ENCODE results near the gene RNF123.

RNF123 gene

GRCh38 chr3:49667701-49668413 is 21.5 kb upstream of the RNF123 start:
- Mint-ChIP-seq H3K36me3 (no peaks in the 10 kb centered on the region), H3K4me1 (peaks cover 7% of the 10 kb centered on the region), H3K4me3 (no peak overlapping the region), H3K27ac (no peak overlapping the region), H3K27me3 (peaks cover 50% of the 10 kb centered on the region), H3K9me3 (no peaks in the 10 kb centered on the region)
- ATAC-seq: no peak

- Mint-ChIP-seq H3K27me3 (peaks cover 50% of the 10 kb centered on the region), H3K27ac (no peak overlapping the region), H3K36me3 (no peaks in the 10 kb centered on the region), H3K9me3 (no peaks in the 10 kb centered on the region), H3K4me3 (no peak overlapping the region), H3K4me1 (peaks cover 11% of the 10 kb centered on the region)
- ATAC-seq: no peak
Observed at GRCh38 chr3:49668414-49668797, 21.0 kb upstream of the RNF123 start.

- Mint-ChIP-seq H3K9me3 (no peaks in the 10 kb centered on the region), H3K27ac (no peak overlapping the region), H3K4me1 (peaks cover 12% of the 10 kb centered on the region), H3K4me3 (no peak overlapping the region), H3K27me3 (peaks cover 48% of the 10 kb centered on the region), H3K36me3 (no peaks in the 10 kb centered on the region)
- no peak for ATAC-seq
Observed at GRCh38 chr3:49668861-49669260, 20.5 kb upstream of the RNF123 start.

DNA sequence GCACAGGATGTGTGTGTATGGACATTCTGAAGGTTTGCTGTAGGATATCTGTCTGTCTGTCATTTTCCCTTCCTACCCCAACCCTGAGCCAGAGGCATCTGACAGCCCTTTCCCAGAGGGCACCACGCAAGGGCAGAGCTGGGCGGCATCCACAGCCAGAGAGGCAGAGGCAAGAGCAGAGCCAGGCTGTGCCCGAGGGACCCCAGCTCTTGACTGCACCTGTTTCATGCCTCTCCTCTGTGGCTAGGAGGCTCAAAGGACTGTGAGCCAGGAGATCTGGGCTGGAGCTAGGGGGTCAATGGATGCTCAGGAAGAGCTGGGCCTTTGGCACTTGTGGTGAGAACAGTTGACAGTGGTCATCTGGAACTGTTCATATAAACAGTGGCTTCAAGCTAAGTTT is 20.0 kb upstream of the RNF123 start:
- Mint-ChIP-seq H3K27ac (no peak overlapping the region), H3K36me3 (no peaks in the 10 kb centered on the region), H3K4me1 (peaks cover 12% of the 10 kb centered on the region), H3K4me3 (no peak overlapping the region), H3K9me3 (no peaks in the 10 kb centered on the region), H3K27me3 (peaks cover 43% of the 10 kb centered on the region)
- ATAC-seq: no peak

DNA sequence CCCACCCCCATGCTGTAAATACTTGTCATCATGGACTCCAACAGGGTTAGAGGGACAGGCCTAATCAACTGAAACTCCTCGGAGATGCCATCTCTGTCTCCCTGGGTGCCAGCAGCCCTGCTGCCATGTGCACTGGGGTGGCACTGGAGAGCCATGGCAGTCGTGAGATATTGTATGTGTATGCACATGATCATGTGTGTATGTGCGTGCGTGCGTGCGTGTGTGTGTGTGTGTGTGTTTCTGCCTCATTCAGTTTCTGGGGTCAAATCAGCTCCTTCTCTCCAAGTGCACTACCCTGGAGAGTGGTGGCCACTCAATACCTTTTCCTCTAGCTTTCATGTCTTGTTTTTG is 18.4 kb upstream of the RNF123 start:
- H3K27ac Mint-ChIP-seq: no peak overlapping the region
- H3K4me1 Mint-ChIP-seq: peaks cover 26% of the 10 kb centered on the region
- peaks cover 7% of the 10 kb centered on the region for H3K36me3 Mint-ChIP-seq
- H3K4me3 Mint-ChIP-seq: no peak overlapping the region
- H3K27me3 Mint-ChIP-seq: peaks cover 27% of the 10 kb centered on the region
- ATAC-seq: no peak
- H3K9me3 Mint-ChIP-seq: no peaks in the 10 kb centered on the region

DNA sequence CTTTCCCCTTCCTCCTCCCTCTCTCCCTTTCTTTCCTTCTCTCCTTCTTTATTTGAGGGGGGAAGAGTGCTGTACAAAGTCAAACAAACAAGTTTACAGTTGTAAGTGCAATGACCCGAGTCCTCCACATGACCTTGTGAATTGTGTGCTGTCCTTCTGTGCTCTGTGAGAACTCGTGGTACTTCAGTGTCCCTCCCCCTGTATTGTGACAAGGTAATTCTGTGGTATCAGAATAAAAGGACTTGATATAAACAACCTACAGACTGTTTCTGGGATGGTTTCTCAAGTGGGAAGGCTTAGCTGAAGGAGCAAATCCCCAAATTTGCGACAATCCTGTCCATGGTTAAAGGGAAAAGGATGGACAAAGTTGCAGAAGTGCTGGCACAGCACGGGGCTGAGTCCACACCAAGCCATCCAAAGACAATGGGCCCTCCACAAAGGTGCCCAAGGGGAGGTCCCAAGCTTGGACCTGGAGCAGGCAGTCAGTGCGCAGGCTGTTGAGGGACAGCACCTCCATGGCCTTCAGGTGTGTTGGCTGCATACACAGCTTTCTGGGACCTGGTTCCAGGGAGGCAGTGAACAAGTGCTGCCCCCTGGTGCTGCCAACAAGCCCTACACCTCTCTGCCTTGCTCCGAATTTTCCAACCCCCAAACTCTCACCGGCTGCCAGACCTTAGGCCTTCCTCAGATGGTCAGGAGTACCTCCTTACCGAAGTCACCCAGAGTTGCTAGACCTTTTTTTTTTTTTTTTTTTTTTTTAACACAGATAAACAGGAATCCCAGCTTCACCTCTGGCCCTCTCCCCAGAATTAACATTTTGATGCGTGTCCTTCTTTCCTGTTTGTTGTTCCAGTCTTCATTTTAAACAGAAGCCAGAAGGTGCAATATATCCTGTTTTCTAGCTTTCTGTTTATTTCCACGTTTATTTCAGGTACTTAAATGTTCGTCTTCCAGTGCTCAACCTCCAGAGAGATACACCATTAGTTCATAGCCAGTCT is 17.8 kb upstream of the RNF123 start:
- H3K9me3 Mint-ChIP-seq: no peaks in the 10 kb centered on the region
- H3K27me3 Mint-ChIP-seq: peaks cover 20% of the 10 kb centered on the region
- no peak overlapping the region for H3K27ac Mint-ChIP-seq
- H3K4me1 Mint-ChIP-seq: peaks cover 30% of the 10 kb centered on the region
- H3K36me3 Mint-ChIP-seq: peaks cover 14% of the 10 kb centered on the region
- no peak for ATAC-seq
- H3K4me3 Mint-ChIP-seq: no peak overlapping the region

GRCh38 chr3:49673121-49673714 is 16.1 kb upstream of the RNF123 start:
- peaks cover 6% of the 10 kb centered on the region for H3K27me3 Mint-ChIP-seq
- H3K4me3 Mint-ChIP-seq: peak overlapping the region; percentile 89
- H3K4me1 Mint-ChIP-seq: peaks cover 35% of the 10 kb centered on the region
- H3K27ac Mint-ChIP-seq: peak overlapping the region; percentile 97
- H3K36me3 Mint-ChIP-seq: peaks cover 27% of the 10 kb centered on the region
- ATAC-seq: no peak
- no peaks in the 10 kb centered on the region for H3K9me3 Mint-ChIP-seq

DNA sequence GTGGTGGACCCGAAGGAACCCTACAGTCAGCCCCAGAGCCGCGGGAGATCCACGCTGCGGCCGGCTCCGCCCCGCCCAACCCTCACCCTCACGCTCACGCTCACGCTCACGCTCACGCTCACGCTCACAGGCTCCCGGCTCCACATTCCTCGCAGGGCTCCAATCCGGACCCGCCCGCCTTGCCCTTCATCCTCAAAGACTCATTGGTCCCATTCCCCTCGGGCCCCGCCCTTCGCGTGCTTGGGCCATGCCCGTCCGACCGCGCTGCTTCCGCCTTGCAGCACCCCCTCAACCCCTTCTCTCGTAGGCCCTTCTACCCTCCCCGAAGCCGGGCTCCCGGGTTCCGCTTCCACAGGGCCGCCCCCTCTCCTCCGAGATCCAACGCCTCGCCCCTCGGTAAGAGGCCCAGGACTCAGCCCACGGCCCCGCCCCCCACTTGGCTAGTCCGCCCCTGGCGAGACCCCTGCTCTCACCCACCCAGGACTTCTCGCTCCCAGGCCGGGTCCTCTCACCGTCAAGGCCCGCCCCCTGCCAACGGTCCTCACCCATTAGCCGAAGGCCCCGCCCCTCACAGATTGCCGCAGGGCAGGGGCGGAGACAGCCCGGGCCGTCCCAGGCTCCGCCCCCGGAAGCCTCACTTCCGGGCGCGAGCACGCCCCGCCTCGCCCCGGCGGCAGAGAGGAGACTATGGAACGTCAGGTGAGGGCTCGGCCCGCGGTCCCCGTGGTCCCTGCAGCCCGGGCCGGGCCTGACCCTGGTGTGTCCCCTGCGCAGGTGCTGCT is 15.5 kb upstream of the RNF123 start, which contains the start of gene APEH:
Gene APEH (plus strand): TSS at position 637 of the 782 bp plus-strand sequence. CDS start 51 bp downstream, at position 688.
- Mint-ChIP-seq H3K27me3 (no peaks in the 10 kb centered on the region), H3K27ac (peak within 1 kb of the TSS; percentile 97), H3K9me3 (no peaks in the 10 kb centered on the region), H3K36me3 (peaks cover 33% of the 10 kb centered on the region), H3K4me3 (peak within 1 kb of the TSS; percentile 89), H3K4me1 (peaks cover 35% of the 10 kb centered on the region)
- ATAC-seq: peak; percentile 95

GRCh38 chr3:49674497-49674983 is 14.8 kb upstream of the RNF123 start:
- H3K4me1 Mint-ChIP-seq: peaks cover 35% of the 10 kb centered on the region
- H3K9me3 Mint-ChIP-seq: no peaks in the 10 kb centered on the region
- peak overlapping the region; percentile 89 for H3K4me3 Mint-ChIP-seq
- H3K27ac Mint-ChIP-seq: peak overlapping the region; percentile 97
- ATAC-seq: peak; percentile 42
- no peaks in the 10 kb centered on the region for H3K27me3 Mint-ChIP-seq
- peaks cover 34% of the 10 kb centered on the region for H3K36me3 Mint-ChIP-seq

GRCh38 chr3:49675912-49676311 is 13.4 kb upstream of the RNF123 start:
- H3K36me3 Mint-ChIP-seq: peaks cover 48% of the 10 kb centered on the region
- no peak overlapping the region for H3K27ac Mint-ChIP-seq
- H3K4me3 Mint-ChIP-seq: no peak overlapping the region
- no peaks in the 10 kb centered on the region for H3K9me3 Mint-ChIP-seq
- no peak for ATAC-seq
- H3K4me1 Mint-ChIP-seq: peaks cover 44% of the 10 kb centered on the region
- no peaks in the 10 kb centered on the region for H3K27me3 Mint-ChIP-seq

DNA sequence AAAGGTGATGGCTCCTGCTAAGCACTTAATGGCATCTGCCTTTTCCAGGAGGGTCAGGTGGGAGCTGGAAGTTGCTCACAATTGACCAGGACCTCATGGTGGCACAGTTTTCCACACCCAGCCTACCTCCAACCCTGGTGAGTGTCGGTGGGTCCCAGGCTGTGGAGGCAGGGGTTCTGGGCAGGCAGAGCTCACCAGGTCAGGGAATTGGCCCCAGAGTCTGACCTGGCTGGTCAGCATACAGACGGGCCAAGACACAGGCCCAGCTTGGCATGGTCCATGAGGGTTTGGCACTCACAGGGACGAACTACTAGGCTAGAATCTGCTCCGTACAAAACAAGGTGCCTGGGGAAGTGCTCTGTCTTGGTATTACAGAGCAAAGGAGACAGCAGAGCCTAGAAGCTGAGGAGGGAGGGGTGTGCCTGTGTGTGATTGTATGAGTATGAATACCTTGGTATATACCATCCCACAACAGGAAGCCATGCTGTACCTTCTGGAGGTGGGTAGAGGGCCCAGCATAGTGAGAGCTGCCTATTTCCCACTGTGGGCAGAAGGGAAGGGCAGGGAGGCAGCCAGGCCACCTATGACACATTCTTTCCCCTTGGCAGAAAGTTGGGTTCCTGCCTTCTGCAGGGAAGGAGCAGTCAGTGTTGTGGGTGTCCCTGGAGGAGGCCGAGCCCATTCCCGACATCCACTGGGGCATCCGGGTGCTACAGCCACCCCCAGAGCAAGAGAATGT is 8.7 kb upstream of the RNF123 start:
- Mint-ChIP-seq H3K4me3 (no peak overlapping the region), H3K36me3 (peaks cover 80% of the 10 kb centered on the region), H3K4me1 (peaks cover 24% of the 10 kb centered on the region), H3K27me3 (peaks cover 7% of the 10 kb centered on the region), H3K9me3 (no peaks in the 10 kb centered on the region), H3K27ac (peak overlapping the region; percentile 6)
- ATAC-seq: peak; percentile 70

GRCh38 chr3:49681232-49681522 is 8.2 kb upstream of the RNF123 start:
- Mint-ChIP-seq H3K9me3 (no peaks in the 10 kb centered on the region), H3K27me3 (peaks cover 7% of the 10 kb centered on the region), H3K4me1 (peaks cover 19% of the 10 kb centered on the region), H3K4me3 (no peak overlapping the region), H3K27ac (no peak overlapping the region), H3K36me3 (peaks cover 75% of the 10 kb centered on the region)
- peak; percentile 58 for ATAC-seq

- Mint-ChIP-seq H3K9me3 (no peaks in the 10 kb centered on the region), H3K36me3 (peaks cover 71% of the 10 kb centered on the region)
- ATAC-seq: no peak
Observed at GRCh38 chr3:49681543-49681942, 7.8 kb upstream of the RNF123 start.

DNA sequence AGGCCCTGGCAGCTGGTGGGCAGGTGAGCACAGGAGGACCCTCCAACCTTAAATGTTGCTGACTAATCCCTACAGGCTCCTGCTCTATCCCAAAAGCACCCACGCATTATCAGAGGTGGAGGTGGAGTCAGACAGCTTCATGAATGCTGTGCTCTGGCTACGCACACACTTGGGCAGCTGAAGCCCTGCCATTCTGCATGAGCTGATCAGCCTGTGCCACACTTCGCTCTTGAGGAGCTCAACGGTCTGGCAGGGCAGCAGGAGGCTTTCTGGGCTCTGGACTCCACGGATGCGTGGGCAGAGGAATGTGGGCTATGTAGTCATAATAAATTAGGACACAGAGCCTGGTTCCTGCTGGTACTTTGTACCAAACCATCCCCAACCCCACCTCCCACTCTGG is 6.2 kb upstream of the RNF123 start:
- ATAC-seq: no peak
- no peak overlapping the region for H3K27ac Mint-ChIP-seq
- H3K9me3 Mint-ChIP-seq: no peaks in the 10 kb centered on the region
- peaks cover 7% of the 10 kb centered on the region for H3K27me3 Mint-ChIP-seq
- peaks cover 58% of the 10 kb centered on the region for H3K36me3 Mint-ChIP-seq
- no peak overlapping the region for H3K4me3 Mint-ChIP-seq
- H3K4me1 Mint-ChIP-seq: peaks cover 21% of the 10 kb centered on the region

More at GRCh38 chr3:49681543-49681942, 7.8 kb upstream of the RNF123 start:
- Mint-ChIP-seq H3K4me1 (peaks cover 18% of the 10 kb centered on the region), H3K4me3 (no peak overlapping the region), H3K27ac (no peak overlapping the region), H3K27me3 (peaks cover 7% of the 10 kb centered on the region)
